Hepatocyte (in vitro differentiated cells): ENCODE data around the gene RBM5.

Source experiments
- EZH2 ChIP-seq: fragments of 200-600 bp; sonication (generic); IDR thresholded peaks from 2 replicates; pipeline ENCODE4 v1.6.1; 2016; ENCODE audit warnings: antibody characterized with exemption, mild to moderate bottlenecking, borderline replicate concordance
- TF ChIP-seq, protein P1 (sequence below): fragments of 200-600 bp; sonication (generic); IDR thresholded peaks from 2 replicates; pipeline ENCODE4 v1.5.1; 2016; ENCODE audit warnings: antibody characterized with exemption, mild to moderate bottlenecking; ENCODE audit not compliant: poor library complexity

DNA sequence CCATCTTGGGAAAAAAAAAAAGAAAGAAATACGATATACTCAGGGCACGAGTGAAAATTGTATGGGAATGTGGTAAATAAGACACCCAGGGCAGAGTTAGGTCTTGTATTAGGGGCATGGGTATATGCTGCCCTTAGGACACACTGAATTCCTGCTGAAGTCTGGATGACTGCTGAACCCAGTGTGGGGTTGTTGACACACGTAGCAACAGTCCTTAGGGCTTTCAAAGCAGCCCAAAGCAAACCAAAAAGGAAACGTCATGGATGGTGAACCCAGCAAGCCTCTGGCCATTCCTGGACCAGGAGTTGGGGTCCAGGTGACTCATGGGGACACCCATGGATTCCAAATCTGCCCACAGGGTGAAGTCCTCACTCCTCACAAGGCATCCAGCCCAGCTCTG lies 39.3 kb downstream of the RBM5 start:
- TF ChIP-seq, protein P1, sequence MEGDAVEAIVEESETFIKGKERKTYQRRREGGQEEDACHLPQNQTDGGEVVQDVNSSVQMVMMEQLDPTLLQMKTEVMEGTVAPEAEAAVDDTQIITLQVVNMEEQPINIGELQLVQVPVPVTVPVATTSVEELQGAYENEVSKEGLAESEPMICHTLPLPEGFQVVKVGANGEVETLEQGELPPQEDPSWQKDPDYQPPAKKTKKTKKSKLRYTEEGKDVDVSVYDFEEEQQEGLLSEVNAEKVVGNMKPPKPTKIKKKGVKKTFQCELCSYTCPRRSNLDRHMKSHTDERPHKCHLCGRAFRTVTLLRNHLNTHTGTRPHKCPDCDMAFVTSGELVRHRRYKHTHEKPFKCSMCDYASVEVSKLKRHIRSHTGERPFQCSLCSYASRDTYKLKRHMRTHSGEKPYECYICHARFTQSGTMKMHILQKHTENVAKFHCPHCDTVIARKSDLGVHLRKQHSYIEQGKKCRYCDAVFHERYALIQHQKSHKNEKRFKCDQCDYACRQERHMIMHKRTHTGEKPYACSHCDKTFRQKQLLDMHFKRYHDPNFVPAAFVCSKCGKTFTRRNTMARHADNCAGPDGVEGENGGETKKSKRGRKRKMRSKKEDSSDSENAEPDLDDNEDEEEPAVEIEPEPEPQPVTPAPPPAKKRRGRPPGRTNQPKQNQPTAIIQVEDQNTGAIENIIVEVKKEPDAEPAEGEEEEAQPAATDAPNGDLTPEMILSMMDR: no peak
- no peak for TF ChIP-seq EZH2
